ENCODE results near the gene CLTB. TPM values are rescaled to one million over a fixed set of nuclear protein-coding genes. Genes with fewer than 3 reads are reported as not detected.

CLTB gene
- total and polyA plus RNA-seq, 8 donors = 41.0 to 128 (median 51.9) TPM

- DNase-seq (no peak), ATAC-seq (no peak)
- H3K9me3 ChIP-seq = no peaks in the 10 kb centered on the region
- intact Hi-C loops (cut with DNase I) = no loop called here
- H3K4me1 ChIP-seq = no peaks in the 10 kb centered on the region
- no peak overlapping the region for H3K27ac ChIP-seq
- no peak for TF ChIP-seq CTCF (IDR thresholded peaks at IDR 0.05)
- H3K4me3 ChIP-seq = no peak overlapping the region
- H3K36me3 ChIP-seq = peaks cover 0 to 40% of the 10 kb centered on the region in 2 donors
- no peaks in the 10 kb centered on the region for H3K27me3 ChIP-seq
These were observed 73.4 kb downstream of the CLTB start for GRCh38 chr5:176342766-176343458.

Small RNAs within 50 kb of the gene (microRNA-seq; reads per million reads assigned to microRNA genes)
- 2.2 to 4.4 reads per million in 2 donors for gene MIR1271

Other genes starting within 250 kb of the CLTB start
- 10 to 100 TPM; 13.4 to 14.7 TPM for gene SIMC1, start 178.1 kb downstream of the CLTB start, total RNA-seq
- gene SIMC1, start 178.1 kb downstream of the CLTB start, polyA plus RNA-seq (ENCODE audit: insufficient read length in 6 of 6) = 10 to 100 TPM; 24.9 to 31.3 (median 28.1) TPM
- 10 to 100 TPM; 74.5 to 91.7 TPM for gene KIAA1191, start 54.8 kb downstream of the CLTB start, total RNA-seq
- 100 to 1,000 TPM; 146 to 165 (median 162) TPM for gene KIAA1191, start 54.8 kb downstream of the CLTB start, polyA plus RNA-seq (ENCODE audit: insufficient read length in 6 of 6)
- gene ARL10, start 51.1 kb downstream of the CLTB start, total RNA-seq = 1 to 10 TPM; 6.0 to 8.2 TPM
- gene ARL10, start 51.1 kb downstream of the CLTB start, polyA plus RNA-seq (ENCODE audit: insufficient read length in 6 of 6) = 10 to 100 TPM; 16.5 to 20.1 (median 18.6) TPM
- 10 to 100 TPM; 14.9 to 24.0 TPM for gene NOP16, start 27.9 kb downstream of the CLTB start, total RNA-seq
- gene NOP16, start 27.9 kb downstream of the CLTB start, polyA plus RNA-seq (ENCODE audit: insufficient read length in 6 of 6) = 10 to 100 TPM; 25.7 to 34.8 (median 31.4) TPM
- gene HIGD2A, start 27.8 kb downstream of the CLTB start, total RNA-seq = 100 to 1,000 TPM in 1 of 2 donors, 10 to 100 TPM in 1; 83.3 to 109 TPM
- 100 to 1,000 TPM in 2 of 6 donors, 10 to 100 TPM in 4; 77.7 to 110 (median 88.8) TPM for gene HIGD2A, start 27.8 kb downstream of the CLTB start, polyA plus RNA-seq (ENCODE audit: insufficient read length in 6 of 6)
- 10 to 100 TPM; 33.9 to 39.1 TPM for gene FAF2, start 31.8 kb upstream of the CLTB start, total RNA-seq
- 10 to 100 TPM; 49.1 to 54.4 (median 51.9) TPM for gene FAF2, start 31.8 kb upstream of the CLTB start, polyA plus RNA-seq (ENCODE audit: insufficient read length in 6 of 6)
- gene RNF44, start 120.9 kb upstream of the CLTB start, total RNA-seq = 10 to 100 TPM; 37.6 to 42.2 TPM
- gene RNF44, start 120.9 kb upstream of the CLTB start, polyA plus RNA-seq (ENCODE audit: insufficient read length in 6 of 6) = 10 to 100 TPM; 37.9 to 61.7 (median 48.2) TPM
- gene CDHR2, start 132.8 kb upstream of the CLTB start, total RNA-seq = under 1 TPM in 1 of 2 donors, not detected in 1; 0.26 TPM
- gene CDHR2, start 132.8 kb upstream of the CLTB start, polyA plus RNA-seq (ENCODE audit: insufficient read length in 6 of 6) = under 1 TPM; 0.18 to 0.92 (median 0.46) TPM
- gene GPRIN1, start 193.6 kb upstream of the CLTB start, total RNA-seq = 1 to 10 TPM; 2.1 to 2.6 TPM
- 1 to 10 TPM in 4 of 6 donors, under 1 TPM in 2; 0.70 to 1.4 (median 1.1) TPM for gene GPRIN1, start 193.6 kb upstream of the CLTB start, polyA plus RNA-seq (ENCODE audit: insufficient read length in 6 of 6)
- not detected for gene SNCB, start 214.0 kb upstream of the CLTB start, total RNA-seq
- gene SNCB, start 214.0 kb upstream of the CLTB start, polyA plus RNA-seq (ENCODE audit: insufficient read length in 6 of 6) = under 1 TPM; 0.21 to 0.68 (median 0.42) TPM
- gene EIF4E1B, start 214.1 kb upstream of the CLTB start, total RNA-seq = not detected
- under 1 TPM in 3 of 6 donors, not detected in 3; 0.07 to 0.10 (median 0.08) TPM for gene EIF4E1B, start 214.1 kb upstream of the CLTB start, polyA plus RNA-seq (ENCODE audit: insufficient read length in 6 of 6)
- gene TSPAN17, start 230.9 kb upstream of the CLTB start, total RNA-seq = 10 to 100 TPM; 38.7 to 48.3 TPM
- gene TSPAN17, start 230.9 kb upstream of the CLTB start, polyA plus RNA-seq (ENCODE audit: insufficient read length in 6 of 6) = 10 to 100 TPM; 26.0 to 36.3 (median 33.6) TPM